MCF 10A (cell line): ENCODE results near the gene TANC1. TPM values are rescaled to one million over a fixed set of nuclear protein-coding genes. Genes with fewer than 3 reads are reported as not detected.
A peak's percentile ranks its signal among the peaks of the same experiment; 100 is the strongest.

Experiments used
- BruUV-seq: library from RNA; stranded (reverse); fragments of 400-500 nt; replicated peaks from 2 replicates; lab custom pipeline; 2021; lab: Mats Ljungman, UMichigan
- CTCF ChIA-PET: fragments of 300-600 bp; sonication (Branson Sonifier 250); formaldehyde crosslinking; extraction: SDS; loops from one replicate; lab custom pipeline; 2021; ENCODE audit warnings: antibody characterized with exemption, inconsistent platforms; lab: Yijun Ruan, JAX
- POLR2A ChIA-PET: fragments of 300-600, 350-650 bp; sonication (Branson Sonifier 250); formaldehyde crosslinking; extraction: SDS; loops from one replicate; lab custom pipeline; 2020; ENCODE audit warnings: antibody characterized with exemption, inconsistent platforms; lab: Yijun Ruan, JAX
- DNase-seq: peaks from one replicate; pipeline ENCODE4 v3.0.0-alpha.2; 2018; ENCODE audit not compliant: unreplicated experiment
- H3K27ac Mint-ChIP-seq: one replicate; pipeline ENCODE4 v1.8.0; 2022; ENCODE audit warnings: mild to moderate bottlenecking, low read depth, mixed read lengths; ENCODE audit not compliant: unreplicated experiment
- H3K27me3 Mint-ChIP-seq: one replicate; pipeline ENCODE4 v1.8.0; 2022; ENCODE audit warnings: mixed read lengths; ENCODE audit not compliant: insufficient read depth, unreplicated experiment
- H3K36me3 Mint-ChIP-seq: one replicate; pipeline ENCODE4 v1.8.0; 2022; ENCODE audit warnings: mild to moderate bottlenecking, moderate library complexity, mixed read lengths; ENCODE audit not compliant: insufficient read depth, unreplicated experiment
- H3K4me1 Mint-ChIP-seq: one replicate; pipeline ENCODE4 v1.8.0; 2022; ENCODE audit warnings: mixed read lengths; ENCODE audit not compliant: insufficient read depth, unreplicated experiment
- H3K4me3 Mint-ChIP-seq: one replicate; pipeline ENCODE4 v1.8.0; 2022; ENCODE audit warnings: mild to moderate bottlenecking, moderate library complexity, mixed read lengths; ENCODE audit not compliant: unreplicated experiment
- H3K9me3 Mint-ChIP-seq: one replicate; pipeline ENCODE4 v1.8.0; 2022; ENCODE audit warnings: mixed read lengths; ENCODE audit not compliant: unreplicated experiment
- intact Hi-C: fragments of 100-400 bp; cut with micrococcal nuclease; formaldehyde crosslinking; loops from 2 replicates; pipeline ENCODE4 v1.14.1; 2022
- total RNA-seq: library from RNA; stranded (reverse); gene quantifications from 2 replicates; pipeline ENCODE4 v1.2.3, GENCODE V29; 2022
- TF ChIP-seq, protein P1 (sequence below): fragments of 200-600 bp; IDR thresholded peaks from one replicate; pipeline ENCODE4 v1.8.0; 2022; ENCODE audit warnings: antibody characterized with exemption, mild to moderate bottlenecking; ENCODE audit not compliant: unreplicated experiment

TANC1 gene
- total RNA-seq, 1 experiment from 2014 or later: 35.3 TPM

DNA sequence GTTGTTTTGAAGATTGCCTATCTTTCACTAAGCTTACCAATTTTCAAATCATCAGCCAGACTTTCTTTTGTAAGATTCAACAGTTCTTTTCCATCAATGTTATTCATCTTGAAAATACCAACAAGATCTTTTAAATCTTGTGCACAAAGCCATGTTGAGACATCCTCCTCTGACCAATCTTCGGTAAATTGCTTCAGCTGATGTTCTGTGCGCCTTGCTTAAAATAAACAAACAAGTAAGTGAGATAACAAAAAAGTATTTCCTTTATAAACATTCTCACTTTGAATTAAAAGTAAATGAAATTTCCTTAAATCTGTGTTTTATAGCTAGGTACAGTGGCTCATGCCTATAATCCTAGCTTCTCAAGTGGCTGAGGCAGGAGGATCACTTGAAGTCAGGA lies 287.7 kb downstream of the TANC1 start:
- no peaks in the 10 kb centered on the region for H3K27me3 Mint-ChIP-seq
- H3K4me3 Mint-ChIP-seq: no peak overlapping the region
- H3K36me3 Mint-ChIP-seq: peaks cover 25% of the 10 kb centered on the region
- intact Hi-C loops: no loop called here
- peak; percentile 27 for DNase-seq
- POLR2A ChIA-PET: interaction anchor here (1.2 to 1.3 kb wide), 3 partner anchors 8 to 30 kb away, joined by 3 to 7 read pairs (median 4); no protein-coding TSS in a partner anchor
- BruUV-seq: no TSS peak
- H3K9me3 Mint-ChIP-seq: no peaks in the 10 kb centered on the region
- TF ChIP-seq, protein P1, sequence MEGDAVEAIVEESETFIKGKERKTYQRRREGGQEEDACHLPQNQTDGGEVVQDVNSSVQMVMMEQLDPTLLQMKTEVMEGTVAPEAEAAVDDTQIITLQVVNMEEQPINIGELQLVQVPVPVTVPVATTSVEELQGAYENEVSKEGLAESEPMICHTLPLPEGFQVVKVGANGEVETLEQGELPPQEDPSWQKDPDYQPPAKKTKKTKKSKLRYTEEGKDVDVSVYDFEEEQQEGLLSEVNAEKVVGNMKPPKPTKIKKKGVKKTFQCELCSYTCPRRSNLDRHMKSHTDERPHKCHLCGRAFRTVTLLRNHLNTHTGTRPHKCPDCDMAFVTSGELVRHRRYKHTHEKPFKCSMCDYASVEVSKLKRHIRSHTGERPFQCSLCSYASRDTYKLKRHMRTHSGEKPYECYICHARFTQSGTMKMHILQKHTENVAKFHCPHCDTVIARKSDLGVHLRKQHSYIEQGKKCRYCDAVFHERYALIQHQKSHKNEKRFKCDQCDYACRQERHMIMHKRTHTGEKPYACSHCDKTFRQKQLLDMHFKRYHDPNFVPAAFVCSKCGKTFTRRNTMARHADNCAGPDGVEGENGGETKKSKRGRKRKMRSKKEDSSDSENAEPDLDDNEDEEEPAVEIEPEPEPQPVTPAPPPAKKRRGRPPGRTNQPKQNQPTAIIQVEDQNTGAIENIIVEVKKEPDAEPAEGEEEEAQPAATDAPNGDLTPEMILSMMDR: no peak
- no peak overlapping the region for H3K27ac Mint-ChIP-seq
- no peaks in the 10 kb centered on the region for H3K4me1 Mint-ChIP-seq
- CTCF ChIA-PET: interaction anchor here (0.6 to 1.0 kb wide), 3 partner anchors 39 to 766 kb away, joined by 3 to 4 read pairs (median 3); no protein-coding TSS in a partner anchor

DNA sequence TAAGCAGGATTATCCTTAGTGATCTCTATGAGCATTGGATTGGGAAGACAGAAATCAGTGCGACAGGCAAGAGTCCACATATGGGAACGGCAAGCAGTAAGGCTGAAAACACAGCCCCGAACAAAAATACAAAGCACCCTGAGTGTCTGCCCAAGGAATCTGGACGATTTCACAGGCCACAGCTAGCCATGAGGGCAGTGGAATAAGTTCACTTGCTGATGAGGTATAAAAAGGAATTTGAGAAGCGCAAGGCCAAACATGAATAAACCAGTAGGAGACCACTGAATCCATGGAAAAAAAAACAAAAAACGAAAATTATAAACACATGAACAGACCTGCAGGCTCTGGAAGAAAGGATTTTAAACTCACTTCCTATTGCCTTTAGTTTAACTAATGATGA lies 293.8 kb downstream of the TANC1 start:
- ChIA-PET POLR2A (interaction anchor here (0.8 to 1.3 kb wide), 3 partner anchors 9 to 164 kb away, joined by 3 to 7 read pairs (median 4); partner anchors contain the start of gene WDSUB1), CTCF (interaction anchor here (0.6 kb wide), 1 partner anchor 10 kb away, joined by 3 read pairs; no protein-coding TSS in a partner anchor)
- no peaks in the 10 kb centered on the region for H3K27me3 Mint-ChIP-seq
- H3K36me3 Mint-ChIP-seq: peaks cover 26% of the 10 kb centered on the region
- no TSS peak for BruUV-seq
- TF ChIP-seq, protein P1: no peak
- peaks cover 6% of the 10 kb centered on the region for H3K4me1 Mint-ChIP-seq
- intact Hi-C loops: no loop called here
- no peaks in the 10 kb centered on the region for H3K9me3 Mint-ChIP-seq
- H3K4me3 Mint-ChIP-seq: no peak overlapping the region
- no peak overlapping the region for H3K27ac Mint-ChIP-seq
- DNase-seq: no peak

DNA sequence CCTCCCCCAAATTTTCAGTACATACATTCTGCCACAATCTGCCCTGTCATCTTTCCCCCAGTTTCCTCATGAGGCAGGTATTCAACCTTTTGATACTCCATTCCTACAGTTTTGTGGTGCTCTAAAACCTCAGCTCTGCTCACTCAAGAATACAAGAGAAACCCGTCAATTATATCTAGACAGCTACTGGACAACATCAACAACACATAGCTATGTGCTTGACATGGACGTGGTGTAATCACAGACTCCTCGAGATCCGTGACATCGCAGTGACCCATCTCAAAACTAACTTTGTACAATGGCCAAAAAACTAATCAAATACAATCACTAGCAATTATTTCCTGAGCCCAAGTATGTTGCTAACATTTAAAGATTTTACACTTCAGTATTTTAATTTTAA lies 294.5 kb downstream of the TANC1 start:
- no peak for DNase-seq
- H3K27ac Mint-ChIP-seq: peak overlapping the region; percentile 8
- peaks cover 24% of the 10 kb centered on the region for H3K36me3 Mint-ChIP-seq
- CTCF ChIA-PET: interaction anchor here (1.1 kb wide), 1 partner anchor 12 kb away, joined by 3 read pairs; no protein-coding TSS in a partner anchor
- H3K27me3 Mint-ChIP-seq: no peaks in the 10 kb centered on the region
- H3K4me3 Mint-ChIP-seq: no peak overlapping the region
- intact Hi-C loops: no loop called here
- no TSS peak for BruUV-seq
- TF ChIP-seq, protein P1: no peak
- H3K4me1 Mint-ChIP-seq: peaks cover 6% of the 10 kb centered on the region
- no peaks in the 10 kb centered on the region for H3K9me3 Mint-ChIP-seq
- POLR2A ChIA-PET: interaction anchor here (0.5 to 1.5 kb wide), 5 partner anchors 11 to 500 kb away, joined by 3 to 7 read pairs (median 4); partner anchors contain the start of gene WDSUB1

DNA sequence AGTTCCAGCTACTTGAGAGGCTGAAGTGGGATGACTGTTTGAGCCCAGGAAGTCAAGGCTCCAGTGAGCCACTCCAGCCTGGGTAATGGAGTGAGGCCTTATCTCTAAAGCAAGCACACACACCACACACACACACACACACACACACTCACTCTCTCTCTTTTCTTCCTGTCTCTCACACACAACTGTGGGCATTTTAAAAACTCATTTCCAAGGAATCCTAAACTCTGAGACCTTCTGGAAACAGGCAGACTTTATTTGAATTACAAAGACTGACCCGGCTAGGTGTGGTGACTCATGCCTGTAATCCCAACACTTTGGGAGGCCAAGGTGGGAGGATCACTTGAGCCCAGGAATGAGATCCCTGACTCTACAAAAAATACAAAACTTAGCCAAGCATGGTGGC lies 296.7 kb downstream of the TANC1 start:
- H3K36me3 Mint-ChIP-seq: peaks cover 16% of the 10 kb centered on the region
- peak; percentile 21 for DNase-seq
- TF ChIP-seq, protein P1: no peak
- H3K27me3 Mint-ChIP-seq: no peaks in the 10 kb centered on the region
- no TSS peak for BruUV-seq
- peaks cover 11% of the 10 kb centered on the region for H3K4me1 Mint-ChIP-seq
- H3K27ac Mint-ChIP-seq: no peak overlapping the region
- no peaks in the 10 kb centered on the region for H3K9me3 Mint-ChIP-seq
- POLR2A ChIA-PET: interaction anchor here (0.6 to 1.1 kb wide), 2 partner anchors 12 to 705 kb away, joined by 3 read pairs; no protein-coding TSS in a partner anchor
- intact Hi-C loops: no loop called here
- no peak overlapping the region for H3K4me3 Mint-ChIP-seq
- CTCF ChIA-PET: interaction anchor here (1.3 kb wide), 1 partner anchor 20 kb away, joined by 5 read pairs; no protein-coding TSS in a partner anchor
